ENCODE measurements around the gene HBZ.
"Not testable (repeated sequence)": the region's sequence is repeated elsewhere in the genome, so short reads cannot be mapped to it uniquely, and the experiment has no call there.

Gene HBZ

DNA sequence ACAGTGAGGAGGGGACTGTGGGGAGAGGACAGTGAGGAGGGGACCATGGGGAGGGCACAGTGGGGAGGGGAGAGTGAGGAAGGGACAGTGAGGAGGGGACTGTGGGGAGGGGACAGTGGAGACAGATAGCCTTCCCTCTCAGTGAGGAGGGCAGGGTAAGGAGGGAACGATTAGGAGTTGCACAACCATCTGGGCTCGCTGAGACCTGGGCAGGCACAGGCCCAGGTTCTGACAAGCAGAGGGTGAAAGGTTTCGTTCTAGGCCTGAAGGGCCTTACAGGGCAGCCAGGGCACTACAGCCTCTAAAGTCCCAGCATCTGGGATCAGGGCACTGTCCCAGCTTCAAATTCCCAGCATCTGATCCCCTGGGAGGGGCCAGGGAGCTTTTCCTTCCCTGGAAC, 11.3 kb downstream of the HBZ start:
- FAIRE-seq; DNase-seq (ENCODE audit: extremely low spot score, insufficient read length, low read depth): not testable (repeated sequence)

GRCh38 chr16:164134-164823, 11.8 kb downstream of the HBZ start:
- not testable (repeated sequence) for FAIRE-seq; DNase-seq (ENCODE audit: extremely low spot score, insufficient read length, low read depth)

- DNase-seq (ENCODE audit: extremely low spot score, insufficient read length, low read depth) (no peak), FAIRE-seq (no peak)
Measured at GRCh38 chr16:164827-165538, 12.5 kb downstream of the HBZ start.

- DNase-seq (ENCODE audit: extremely low spot score, insufficient read length, low read depth) (no peak), FAIRE-seq (no peak)
Measured at GRCh38 chr16:165539-166374, 13.3 kb downstream of the HBZ start, which contains the start of gene HBM. Gene HBM, plus strand, starts transcription at chr16:165978. Its CDS starts 20 bp downstream, at chr16:165998.

DNA sequence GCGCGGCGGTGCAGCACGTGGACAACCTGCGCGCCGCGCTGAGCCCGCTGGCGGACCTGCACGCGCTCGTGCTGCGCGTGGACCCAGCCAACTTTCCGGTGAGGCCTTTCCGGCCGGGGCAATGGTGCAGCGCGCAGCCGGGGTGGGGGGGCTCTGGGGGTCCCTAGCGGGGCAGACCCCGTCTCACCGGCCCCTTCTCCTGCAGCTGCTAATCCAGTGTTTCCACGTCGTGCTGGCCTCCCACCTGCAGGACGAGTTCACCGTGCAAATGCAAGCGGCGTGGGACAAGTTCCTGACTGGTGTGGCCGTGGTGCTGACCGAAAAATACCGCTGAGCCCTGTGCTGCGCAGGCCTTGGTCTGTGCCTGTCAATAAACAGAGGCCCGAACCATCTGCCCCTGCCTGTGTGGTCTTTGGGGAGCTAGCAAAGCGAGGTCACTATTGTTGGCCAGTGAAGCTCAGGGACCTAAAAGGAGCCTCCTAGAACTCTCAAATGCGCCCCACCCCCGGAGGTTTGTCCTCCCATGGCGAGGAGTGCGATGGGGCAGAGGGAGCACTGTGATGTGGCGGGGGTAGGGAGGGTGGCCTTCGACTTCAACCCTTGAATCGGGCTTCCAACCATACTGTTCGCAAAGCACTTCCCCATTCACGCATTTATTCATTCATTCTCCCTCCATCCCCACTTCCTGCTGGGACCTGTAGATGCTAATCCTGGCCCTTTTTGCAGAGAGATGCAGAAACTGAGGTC, 14.1 kb downstream of the HBZ start:
- FAIRE-seq = no peak
- DNase-seq (ENCODE audit: extremely low spot score, insufficient read length, low read depth) = no peak

GRCh38 chr16:167122-167690, 14.8 kb downstream of the HBZ start:
- no peak for DNase-seq (ENCODE audit: extremely low spot score, insufficient read length, low read depth)
- no peak for FAIRE-seq

DNA sequence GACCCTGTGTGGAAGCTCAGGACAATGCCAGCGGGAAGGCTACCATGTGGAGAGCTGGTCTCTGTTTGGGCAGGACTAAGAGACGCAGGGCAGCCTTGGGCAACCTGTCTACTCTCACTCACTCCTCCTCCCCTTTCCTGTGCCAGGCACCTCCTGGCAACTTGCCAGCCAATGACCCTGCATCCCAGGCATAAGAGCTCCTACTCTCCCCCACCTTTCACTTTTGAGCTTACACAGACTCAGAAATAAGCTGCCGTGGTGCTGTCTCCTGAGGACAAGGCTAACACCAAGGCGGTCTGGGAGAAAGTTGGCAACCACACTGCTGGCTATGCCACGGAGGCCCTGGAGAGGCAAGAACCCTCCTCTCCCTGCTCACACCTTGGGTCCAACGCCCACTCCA, 16.0 kb downstream of the HBZ start:
- DNase-seq (ENCODE audit: extremely low spot score, insufficient read length, low read depth) = no peak
- FAIRE-seq = no peak

DNA sequence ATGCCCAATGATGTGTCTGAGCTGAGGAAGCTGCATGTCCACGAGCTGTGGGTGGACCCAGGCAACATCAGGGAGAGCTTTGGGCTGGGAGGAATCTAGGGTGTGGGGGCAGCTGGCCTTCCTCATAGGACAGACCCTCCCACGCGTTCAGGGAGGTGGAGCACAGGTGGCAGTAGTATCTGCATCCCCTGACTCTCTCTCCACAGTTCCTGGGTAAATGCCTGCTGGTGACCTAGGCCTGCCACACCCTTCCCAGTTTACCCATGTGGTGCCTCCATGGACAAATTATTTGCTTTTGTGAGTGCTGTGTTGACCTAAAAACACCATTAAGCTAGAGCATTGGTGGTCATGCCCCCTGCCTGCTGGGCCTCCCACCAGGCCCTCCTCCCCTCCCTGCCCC, 16.6 kb downstream of the HBZ start:
- no peak for DNase-seq (ENCODE audit: extremely low spot score, insufficient read length, low read depth)
- FAIRE-seq = no peak

DNA sequence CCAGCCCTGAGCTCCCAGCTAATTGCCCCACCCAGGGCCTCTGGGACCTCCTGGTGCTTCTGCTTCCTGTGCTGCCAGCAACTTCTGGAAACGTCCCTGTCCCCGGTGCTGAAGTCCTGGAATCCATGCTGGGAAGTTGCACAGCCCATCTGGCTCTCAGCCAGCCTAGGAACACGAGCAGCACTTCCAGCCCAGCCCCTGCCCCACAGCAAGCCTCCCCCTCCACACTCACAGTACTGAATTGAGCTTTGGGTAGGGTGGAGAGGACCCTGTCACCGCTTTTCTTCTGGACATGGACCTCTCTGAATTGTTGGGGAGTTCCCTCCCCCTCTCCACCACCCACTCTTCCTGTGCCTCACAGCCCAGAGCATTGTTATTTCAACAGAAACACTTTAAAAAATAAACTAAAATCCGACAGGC, 17.7 kb downstream of the HBZ start:
- not testable (repeated sequence) for DNase-seq (ENCODE audit: extremely low spot score, insufficient read length, low read depth); FAIRE-seq

DNA sequence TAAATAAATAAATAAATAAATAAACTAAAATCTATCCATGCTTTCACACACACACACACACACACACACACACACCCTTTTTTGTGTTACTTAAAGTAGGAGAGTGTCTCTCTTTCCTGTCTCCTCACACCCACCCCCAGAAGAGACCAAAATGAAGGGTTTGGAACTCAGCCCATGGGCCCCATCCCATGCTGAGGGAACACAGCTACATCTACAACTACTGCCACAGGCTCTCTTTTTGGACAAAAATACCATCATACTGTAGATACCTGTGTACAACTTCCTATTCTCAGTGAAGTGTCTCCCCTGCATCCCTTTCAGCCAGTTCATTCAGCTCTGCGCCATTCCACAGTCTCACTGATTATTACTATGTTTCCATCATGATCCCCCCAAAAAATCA, 18.3 kb downstream of the HBZ start:
- DNase-seq (ENCODE audit: extremely low spot score, insufficient read length, low read depth) = no peak
- no peak for FAIRE-seq

DNA sequence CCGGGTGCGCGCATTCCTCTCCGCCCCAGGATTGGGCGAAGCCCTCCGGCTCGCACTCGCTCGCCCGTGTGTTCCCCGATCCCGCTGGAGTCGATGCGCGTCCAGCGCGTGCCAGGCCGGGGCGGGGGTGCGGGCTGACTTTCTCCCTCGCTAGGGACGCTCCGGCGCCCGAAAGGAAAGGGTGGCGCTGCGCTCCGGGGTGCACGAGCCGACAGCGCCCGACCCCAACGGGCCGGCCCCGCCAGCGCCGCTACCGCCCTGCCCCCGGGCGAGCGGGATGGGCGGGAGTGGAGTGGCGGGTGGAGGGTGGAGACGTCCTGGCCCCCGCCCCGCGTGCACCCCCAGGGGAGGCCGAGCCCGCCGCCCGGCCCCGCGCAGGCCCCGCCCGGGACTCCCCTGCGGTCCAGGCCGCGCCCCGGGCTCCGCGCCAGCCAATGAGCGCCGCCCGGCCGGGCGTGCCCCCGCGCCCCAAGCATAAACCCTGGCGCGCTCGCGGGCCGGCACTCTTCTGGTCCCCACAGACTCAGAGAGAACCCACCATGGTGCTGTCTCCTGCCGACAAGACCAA, 20.0 kb downstream of the HBZ start, which contains the start of gene HBA2:
Gene HBA2, plus strand, starts transcription at position 503 of the 568 bp plus-strand sequence. Its CDS starts 37 bp downstream, at position 540.
- DNase-seq (ENCODE audit: extremely low spot score, insufficient read length, low read depth); FAIRE-seq: not testable (repeated sequence)

- not testable (repeated sequence) for DNase-seq (ENCODE audit: extremely low spot score, insufficient read length, low read depth); FAIRE-seq
Measured at GRCh38 chr16:173211-173854, 20.9 kb downstream of the HBZ start.

- FAIRE-seq; DNase-seq (ENCODE audit: extremely low spot score, insufficient read length, low read depth): not testable (repeated sequence)
Measured at GRCh38 chr16:173928-174769, 21.7 kb downstream of the HBZ start.

DNA sequence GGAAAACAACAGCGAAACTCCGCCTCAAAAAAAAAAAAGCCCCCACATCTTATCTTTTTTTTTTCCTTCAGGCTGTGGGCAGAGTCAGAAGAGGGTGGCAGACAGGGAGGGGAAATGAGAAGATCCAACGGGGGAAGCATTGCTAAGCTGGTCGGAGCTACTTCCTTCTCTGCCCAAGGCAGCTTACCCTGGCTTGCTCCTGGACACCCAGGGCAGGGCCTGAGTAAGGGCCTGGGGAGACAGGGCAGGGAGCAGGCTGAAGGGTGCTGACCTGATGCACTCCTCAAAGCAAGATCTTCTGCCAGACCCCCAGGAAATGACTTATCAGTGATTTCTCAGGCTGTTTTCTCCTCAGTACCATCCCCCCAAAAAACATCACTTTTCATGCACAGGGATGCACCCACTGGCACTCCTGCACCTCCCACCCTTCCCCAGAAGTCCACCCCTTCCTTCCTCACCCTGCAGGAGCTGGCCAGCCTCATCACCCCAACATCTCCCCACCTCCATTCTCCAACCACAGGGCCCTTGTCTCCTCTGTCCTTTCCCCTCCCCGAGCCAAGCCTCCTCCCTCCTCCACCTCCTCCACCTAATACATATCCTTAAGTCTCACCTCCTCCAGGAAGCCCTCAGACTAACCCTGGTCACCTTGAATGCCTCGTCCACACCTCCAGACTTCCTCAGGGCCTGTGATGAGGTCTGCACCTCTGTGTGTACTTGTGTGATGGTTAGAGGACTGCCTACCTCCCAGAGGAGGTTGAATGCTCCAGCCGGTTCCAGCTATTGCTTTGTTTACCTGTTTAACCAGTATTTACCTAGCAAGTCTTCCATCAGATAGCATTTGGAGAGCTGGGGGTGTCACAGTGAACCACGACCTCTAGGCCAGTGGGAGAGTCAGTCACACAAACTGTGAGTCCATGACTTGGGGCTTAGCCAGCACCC, 22.8 kb downstream of the HBZ start:
- FAIRE-seq (no peak), DNase-seq (ENCODE audit: extremely low spot score, insufficient read length, low read depth) (no peak)

GRCh38 chr16:176006-176405, 23.6 kb downstream of the HBZ start:
- FAIRE-seq = not testable (repeated sequence)

DNA sequence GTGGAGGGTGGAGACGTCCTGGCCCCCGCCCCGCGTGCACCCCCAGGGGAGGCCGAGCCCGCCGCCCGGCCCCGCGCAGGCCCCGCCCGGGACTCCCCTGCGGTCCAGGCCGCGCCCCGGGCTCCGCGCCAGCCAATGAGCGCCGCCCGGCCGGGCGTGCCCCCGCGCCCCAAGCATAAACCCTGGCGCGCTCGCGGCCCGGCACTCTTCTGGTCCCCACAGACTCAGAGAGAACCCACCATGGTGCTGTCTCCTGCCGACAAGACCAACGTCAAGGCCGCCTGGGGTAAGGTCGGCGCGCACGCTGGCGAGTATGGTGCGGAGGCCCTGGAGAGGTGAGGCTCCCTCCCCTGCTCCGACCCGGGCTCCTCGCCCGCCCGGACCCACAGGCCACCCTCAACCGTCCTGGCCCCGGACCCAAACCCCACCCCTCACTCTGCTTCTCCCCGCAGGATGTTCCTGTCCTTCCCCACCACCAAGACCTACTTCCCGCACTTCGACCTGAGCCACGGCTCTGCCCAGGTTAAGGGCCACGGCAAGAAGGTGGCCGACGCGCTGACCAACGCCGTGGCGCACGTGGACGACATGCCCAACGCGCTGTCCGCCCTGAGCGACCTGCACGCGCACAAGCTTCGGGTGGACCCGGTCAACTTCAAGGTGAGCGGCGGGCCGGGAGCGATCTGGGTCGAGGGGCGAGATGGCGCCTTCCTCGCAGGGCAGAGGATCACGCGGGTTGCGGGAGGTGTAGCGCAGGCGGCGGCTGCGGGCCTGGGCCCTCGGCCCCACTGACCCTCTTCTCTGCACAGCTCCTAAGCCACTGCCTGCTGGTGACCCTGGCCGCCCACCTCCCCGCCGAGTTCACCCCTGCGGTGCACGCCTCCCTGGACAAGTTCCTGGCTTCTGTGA, 24.3 kb downstream of the HBZ start, which contains the start of gene HBA1:
Gene HBA1, plus strand, starts transcription at position 204 of the 906 bp plus-strand sequence. Its CDS starts 37 bp downstream, at position 241.
- FAIRE-seq; DNase-seq (ENCODE audit: extremely low spot score, insufficient read length, low read depth): not testable (repeated sequence)

More at GRCh38 chr16:176006-176405, 23.6 kb downstream of the HBZ start:
- not testable (repeated sequence) for DNase-seq (ENCODE audit: extremely low spot score, insufficient read length, low read depth)

All from GM18507 (cell line).